Iris pigment epithelial cell (primary cell): ENCODE results near the gene PCDH9.
"Not testable (repeated sequence)": the region's sequence is repeated elsewhere in the genome, so short reads cannot be mapped to it uniquely, and the experiment has no call there.

Experiments
- DNase-seq: peaks from one replicate; pipeline ENCODE4 v3.0.0-alpha.2; 2011; ENCODE audit warnings: low read depth

Gene PCDH9

DNA sequence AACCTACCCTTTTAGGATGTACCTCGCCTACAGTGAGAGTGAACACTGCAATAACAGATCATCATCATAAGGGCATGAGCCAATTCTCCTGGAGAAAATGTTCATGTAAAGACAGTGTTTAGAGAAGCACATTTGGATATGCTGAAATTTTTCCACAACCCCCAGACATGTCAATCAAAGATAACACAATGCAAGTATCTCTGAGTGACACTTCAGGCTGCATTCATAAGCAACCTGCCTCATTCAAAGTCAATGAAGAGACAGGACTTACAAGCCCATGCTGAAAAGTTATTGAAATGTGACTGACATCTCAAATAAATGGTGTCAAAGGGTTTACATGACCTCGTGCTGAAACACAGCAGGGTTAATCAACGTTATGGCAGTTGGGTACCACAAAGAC is 102.0 kb downstream of the PCDH9 start:
- DNase-seq = no peak

DNA sequence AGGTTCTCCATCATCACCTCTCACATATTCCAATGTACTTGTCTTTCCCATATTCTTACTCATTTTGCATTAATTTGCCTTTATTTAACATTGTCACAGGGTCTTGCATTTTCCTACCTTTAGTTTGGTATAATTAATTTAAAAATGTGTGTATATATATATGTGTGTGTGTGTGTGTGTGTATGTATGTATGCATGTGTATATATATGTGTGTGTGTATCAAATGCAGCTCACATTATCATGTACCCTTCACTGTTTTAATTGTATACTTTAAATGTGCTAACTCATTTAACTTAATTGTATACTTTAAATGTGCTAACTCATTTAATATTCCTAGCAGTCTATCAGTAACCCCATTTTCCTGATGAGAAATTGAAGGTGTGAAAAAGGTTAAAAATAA is 104.5 kb downstream of the PCDH9 start:
- DNase-seq = no peak

DNA sequence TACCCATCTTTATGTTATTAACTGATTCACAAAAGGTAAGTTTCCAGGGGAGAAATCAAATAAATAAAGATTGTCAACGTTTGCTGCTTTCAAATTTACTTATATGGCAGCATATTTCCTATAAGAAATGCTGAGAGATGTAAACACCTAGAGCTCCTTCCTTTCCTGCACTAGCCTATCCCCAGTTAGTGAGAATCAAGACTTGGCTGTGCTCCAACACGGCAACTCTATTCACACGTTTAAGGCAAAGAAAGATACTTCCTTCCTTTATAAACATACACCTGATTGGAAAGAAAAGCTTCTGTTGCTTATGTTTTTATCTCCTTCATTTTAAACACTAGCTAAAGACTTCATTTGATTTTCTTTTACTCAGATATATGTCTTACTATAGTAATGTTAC is 107.0 kb downstream of the PCDH9 start:
- DNase-seq = no peak

DNA sequence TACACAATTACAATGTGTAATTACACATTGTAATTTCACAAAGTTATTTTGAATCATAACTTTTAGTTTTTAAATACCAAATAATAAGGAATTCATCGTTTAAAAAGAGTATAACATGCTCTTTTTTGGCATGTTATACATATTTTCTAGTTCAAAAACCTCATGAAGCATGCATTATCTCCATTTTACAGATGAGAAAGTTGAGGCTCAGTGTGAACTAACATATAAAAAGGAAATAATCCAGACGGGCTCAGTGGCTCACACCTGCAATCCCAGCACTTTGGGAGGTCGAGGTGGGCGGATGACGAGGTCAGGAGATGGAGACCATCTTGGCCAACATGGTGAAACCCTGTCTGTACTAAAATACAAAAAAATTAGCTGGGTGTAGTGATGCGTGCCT is 107.9 kb downstream of the PCDH9 start:
- DNase-seq = no peak

DNA sequence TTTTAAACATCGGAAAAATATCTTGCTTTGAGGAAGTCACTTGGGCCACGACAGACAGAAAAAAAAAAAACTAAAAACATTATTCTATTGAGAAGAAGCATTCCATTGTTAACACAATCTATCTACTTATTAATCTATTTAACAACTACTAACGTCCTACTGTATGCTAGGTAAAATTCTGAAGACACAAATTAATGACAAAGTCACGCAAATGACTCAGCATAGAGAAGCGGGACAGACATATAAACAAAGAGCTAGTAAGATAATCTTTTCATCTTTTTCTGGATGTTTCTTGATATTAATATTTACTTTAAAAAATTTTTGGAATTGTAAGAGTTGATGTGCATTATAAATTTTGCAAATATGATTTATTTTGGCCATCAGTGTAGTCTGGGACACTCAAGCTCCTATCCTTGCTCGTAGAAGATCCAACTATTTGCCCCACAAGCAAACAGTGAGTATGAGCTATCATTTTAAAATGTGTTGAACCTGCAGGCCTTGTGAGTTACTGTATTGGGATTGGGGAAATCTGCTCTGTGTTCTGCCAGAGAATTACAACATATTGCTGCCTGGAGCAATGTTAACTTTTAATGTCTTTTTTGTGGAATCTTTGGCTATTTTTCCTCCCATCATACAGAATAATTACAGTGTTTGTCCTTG is 109.1 kb downstream of the PCDH9 start:
- peak; percentile 84 for DNase-seq

DNA sequence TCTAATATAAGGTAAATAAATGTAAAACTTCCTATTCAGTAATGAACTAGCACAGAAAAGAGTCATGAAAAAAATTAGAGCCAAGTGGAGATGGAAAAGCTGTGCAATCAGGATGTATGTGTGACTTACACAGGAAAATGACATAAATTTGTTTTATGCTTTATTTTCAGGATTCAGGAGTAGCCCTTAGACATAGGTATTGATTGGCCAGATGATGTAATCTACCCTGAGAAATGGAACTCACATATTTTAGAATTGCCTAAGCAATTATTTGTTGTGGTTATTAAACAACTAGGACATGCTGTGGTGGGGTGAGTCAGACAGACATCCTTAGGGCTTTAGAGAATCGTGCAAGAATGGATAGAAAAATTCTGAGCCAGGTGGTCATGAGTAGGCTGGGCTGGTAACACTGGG is 110.6 kb downstream of the PCDH9 start:
- peak; percentile 99 for DNase-seq

DNA sequence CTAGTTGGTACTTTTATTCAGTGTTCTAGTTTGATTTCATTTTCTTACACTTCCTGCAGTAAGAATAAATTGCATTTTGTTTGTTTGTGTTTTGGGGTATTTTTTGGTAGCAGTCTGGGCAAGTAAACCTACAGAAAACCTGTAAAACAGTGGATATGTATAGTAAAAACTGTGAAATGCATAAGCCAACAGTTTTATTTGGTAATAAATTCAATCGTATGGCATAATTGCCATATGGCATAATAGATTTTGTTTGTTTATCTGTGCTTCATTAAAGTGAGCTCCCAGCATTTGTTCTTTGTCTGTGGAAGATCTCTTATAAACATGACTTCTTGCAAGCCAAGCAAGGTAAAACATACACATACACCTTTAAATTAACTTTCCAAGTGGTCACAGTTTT is 111.9 kb downstream of the PCDH9 start:
- DNase-seq = no peak

DNA sequence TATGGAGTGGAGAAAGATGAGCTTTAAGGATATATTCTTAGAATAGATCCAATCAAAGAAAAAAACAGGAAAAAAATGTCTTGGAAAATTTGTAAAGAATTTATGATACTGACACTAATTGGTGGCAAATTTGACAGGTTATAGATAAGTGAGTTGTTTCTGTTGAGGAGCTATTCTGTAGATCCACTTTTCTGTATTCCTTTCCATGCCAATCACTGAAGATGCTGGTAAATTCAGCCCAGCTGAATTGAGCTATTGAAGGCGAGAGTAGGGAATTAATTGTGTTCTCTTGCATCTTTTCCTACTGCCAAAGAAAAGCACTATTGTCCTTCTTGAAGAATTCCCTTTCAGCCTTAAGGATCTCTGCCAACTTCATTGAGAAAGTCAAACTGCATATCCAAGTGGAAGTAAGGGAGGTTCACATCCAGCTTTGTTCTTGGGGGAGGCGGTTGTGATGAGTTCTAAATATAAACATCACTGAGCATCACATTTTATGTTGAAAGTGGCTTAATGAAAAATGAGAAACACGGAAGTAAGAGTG is 113.1 kb downstream of the PCDH9 start:
- DNase-seq = no peak

DNA sequence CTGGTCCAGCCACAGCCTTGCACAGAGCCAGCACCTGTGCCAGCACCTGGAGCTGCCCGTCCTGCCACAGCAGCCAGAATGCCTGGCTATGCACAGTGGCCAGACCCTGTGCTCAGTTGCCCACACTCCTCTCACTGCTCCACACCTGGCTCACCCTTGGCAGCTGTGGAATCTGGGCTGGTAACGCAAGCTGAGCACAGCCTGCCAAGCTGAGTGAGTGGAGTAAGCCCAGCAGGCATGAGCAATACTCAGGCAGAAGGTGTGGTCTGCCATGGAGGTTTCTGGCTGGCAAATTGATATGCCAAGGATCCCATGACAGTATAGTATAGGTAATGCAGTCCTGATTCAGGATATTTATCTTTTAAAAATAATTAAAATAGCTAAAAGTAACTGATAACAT is 122.2 kb downstream of the PCDH9 start:
- DNase-seq = no peak

DNA sequence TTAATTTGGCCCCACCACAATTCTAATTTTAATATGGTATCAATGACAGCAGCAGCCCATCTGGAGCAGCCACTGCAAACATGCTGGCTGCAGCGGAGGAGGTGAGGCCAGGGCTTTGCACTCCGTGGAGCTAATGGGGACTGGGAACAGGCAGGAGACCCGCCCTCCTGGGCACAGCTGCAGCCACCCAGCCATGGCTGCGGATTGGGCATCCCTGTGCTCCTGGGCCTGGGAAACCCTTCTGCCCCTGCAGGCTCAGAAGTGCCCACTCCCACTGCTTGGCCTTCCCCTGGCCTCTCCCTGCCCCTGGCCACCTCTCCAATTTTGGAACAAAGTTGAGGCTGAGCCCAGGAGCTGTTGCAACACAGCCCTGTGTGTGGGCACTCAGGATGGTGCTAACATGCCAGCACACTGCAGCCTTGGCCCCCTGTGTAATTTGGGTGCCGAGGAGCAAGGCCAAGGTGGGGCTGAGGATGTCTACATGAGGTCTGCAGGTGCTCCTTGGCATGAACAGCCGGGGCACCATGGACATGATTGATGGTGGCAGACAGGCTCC is 123.6 kb downstream of the PCDH9 start:
- DNase-seq = no peak

DNA sequence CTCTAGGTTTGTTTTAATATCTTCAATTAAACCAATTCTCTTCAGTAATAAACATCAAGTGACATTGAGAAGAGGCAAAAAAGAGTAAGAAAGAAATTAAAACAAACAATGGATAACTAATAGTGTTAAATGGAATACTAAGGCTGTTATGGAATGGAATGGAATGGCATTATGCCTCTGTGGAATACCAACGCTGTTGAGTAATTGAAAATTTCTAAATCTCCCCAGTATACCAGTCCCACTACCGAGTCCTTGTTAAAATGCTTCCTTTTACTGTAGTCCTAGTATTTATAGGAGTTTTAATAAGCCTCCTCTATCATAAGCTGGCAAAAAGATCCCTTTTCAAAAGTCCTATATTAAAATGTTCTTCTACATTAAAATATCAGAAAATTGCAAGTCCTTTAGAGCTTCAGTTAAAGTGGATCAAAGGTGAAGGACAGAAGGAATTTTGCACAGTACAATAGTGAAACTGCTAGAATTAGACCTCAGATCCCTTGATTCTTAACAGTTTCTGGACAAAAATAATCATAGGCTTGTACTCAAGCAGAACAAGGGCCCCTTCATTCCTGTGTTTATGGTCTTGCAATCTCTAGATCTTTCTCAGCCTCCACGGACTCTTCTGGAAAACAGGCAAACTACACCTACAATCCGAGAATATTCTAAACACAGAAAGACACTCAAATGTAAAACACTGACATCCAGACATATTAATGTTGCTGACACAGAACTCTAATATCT is 128.2 kb downstream of the PCDH9 start:
- DNase-seq = peak; percentile 21

DNA sequence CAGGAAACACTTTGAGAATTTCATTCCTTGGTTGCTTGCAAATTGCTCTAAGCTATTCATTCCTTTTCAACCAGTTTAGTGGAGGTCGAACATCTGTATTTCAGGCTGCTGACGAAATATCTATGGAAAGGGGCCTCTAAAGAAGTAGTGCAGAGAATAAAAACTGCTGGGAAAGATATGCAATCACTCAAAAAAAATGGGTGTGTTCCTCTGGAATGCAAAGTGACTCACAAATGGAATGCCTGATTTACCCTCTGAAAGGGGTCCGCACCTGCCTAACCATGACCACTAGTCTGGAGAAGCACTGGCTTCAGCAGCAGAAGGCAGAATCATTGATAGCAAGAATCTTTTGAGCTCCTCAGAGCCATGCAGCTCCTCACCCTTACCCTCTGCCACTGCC is 129.4 kb downstream of the PCDH9 start:
- DNase-seq = peak; percentile 46

DNA sequence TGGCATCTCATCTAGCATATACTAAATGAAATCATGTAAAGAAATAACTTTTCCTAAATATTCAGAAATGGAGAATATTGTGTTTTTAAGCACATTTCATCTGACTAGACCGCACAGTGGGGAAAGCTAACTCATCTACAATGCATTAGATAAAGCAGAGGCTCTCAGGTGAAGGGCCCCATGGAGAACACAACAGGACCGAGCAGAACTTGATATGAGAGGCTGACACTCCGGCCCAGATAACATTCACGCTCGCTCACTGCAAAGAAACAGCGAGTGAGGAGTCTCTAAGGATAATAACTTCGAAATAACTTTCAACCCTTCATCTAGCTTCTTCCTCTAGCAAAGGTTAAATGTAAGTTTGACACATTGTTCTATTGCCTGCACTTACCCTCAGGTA is 130.6 kb downstream of the PCDH9 start:
- no peak for DNase-seq

DNA sequence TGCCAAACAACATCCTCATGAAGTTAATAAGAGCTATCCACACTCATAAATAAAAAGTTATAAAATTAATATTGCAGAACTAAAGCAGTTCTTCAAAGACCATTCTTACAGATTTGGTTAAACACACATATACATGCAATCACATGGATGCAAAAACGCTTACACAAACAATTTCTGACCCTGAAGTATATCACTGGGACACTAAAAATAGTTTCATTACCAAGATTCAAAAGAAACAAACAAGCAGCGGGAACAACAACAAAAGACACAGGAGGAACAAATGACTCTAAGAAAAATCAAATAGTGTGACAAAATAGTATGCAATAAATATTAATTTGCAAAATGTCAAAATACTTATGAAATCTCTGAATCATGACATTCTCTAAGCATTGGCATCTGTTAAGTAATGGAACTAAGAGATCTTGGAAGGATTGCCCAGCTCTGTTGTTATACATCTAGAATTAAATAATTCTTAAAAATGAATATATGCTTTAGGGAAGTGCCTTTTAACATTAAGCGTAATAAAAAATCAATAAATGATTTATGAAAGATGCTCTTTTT is 132.2 kb downstream of the PCDH9 start:
- DNase-seq = no peak

DNA sequence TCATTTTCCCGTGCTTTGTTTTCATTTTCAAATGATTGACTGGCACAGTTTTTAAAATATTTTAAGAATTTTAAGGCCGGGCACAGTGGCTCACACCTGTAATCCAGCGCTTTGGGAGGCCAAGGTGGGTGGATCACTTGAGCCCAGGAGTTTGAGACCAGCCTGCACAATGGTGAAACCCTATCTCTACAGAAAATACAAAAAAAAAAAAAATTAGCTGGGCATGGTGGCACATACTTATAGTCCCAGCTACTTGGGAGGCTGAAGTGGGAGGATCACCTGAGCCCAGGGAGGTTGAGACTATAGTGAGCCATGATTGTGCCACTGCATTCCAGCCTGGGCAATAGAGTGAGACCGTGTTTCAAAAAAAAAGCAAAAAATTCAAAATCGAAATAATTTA is 133.2 kb downstream of the PCDH9 start:
- DNase-seq = not testable (repeated sequence)

DNA sequence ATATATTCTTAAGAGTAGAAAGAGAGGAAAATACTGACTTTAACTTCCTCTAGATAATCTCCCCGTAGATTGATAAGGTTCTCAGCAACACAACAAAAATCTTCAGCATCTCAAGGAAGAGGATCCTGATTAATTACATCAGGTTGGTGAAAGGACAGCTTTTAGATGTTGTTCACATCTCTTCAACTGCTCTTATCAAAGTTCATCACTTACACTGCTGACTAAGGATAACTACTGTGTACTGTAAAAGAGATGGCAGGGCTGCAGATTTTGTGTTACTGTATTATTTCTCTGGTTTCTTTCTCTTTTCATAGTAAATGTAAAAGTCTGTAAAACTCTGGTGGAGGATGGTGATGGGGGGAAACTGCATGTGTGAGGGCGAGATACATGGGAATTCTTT is 133.7 kb downstream of the PCDH9 start:
- no peak for DNase-seq

DNA sequence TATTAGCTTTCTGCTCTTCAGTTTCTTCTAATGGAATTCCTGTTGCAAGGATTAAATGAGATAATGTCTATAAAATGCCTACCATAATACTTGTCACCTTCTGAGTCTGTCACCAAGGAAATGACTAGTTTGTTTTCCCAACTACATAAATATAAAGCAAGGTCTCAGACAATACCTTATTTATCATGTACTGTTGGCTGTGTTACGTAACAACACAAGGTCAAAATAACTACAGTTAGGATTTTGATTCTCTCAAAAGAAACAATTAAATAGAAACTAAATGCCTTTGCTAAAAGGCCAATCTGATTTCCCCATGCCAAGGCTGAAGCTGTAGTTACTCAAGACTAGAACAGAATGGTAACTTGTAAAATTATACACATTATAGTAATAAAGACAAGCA is 134.5 kb downstream of the PCDH9 start:
- DNase-seq = peak; percentile 16

DNA sequence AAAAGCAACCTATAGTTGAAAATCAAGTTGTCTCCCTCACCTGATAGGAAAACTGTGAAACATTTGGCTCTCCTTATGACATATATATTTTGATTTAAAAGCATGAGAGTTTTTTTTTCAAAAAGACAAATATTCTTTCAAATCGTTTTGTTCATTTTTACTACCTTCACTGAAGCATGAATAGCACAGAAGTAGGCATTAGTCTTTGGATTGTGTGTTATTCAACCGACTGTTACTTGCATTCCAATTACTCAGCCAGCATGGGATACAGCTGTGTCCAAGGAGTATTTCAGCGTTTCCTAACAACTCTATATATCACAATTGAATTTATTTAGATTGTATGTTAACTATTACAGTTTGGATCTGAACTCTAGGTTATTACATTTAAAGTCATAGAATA is 135.2 kb downstream of the PCDH9 start:
- DNase-seq = peak; percentile 35

DNA sequence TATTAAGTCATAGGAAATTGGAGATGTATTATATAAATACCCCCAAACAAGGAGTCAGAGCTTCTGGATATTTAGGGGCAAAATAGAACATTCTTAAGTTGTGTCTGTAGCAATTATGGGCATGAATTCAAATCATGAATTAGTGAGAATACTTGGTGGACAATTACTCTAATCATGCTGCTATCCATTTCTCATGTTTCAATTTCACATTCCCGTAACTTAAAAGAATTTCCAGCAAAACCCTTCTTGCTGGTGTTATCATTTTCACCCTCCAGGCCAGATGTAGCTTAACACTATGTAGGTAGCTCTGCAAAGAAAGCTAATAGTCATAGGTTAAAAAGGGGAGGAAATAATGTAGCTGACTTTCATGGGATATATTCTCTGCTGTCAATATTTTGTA is 136.1 kb downstream of the PCDH9 start:
- no peak for DNase-seq

DNA sequence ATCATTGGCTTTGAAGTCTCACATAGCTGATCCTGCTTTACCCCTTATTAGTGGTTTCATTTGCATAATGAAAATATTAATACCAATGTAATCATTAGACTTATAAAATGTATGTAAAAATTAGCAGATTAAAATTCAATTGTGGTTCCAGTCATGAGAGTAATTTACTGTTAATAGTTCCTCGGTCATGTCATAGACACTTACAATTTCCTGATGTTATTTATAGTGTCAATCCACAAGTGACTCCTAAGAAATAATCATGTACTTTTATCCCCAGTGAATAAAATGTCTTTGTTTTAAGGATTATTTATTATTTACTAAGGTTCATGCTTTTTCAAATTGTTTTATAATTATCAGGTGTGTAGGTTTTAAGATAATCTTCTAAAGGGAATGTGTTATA is 138.5 kb downstream of the PCDH9 start:
- DNase-seq = no peak

DNA sequence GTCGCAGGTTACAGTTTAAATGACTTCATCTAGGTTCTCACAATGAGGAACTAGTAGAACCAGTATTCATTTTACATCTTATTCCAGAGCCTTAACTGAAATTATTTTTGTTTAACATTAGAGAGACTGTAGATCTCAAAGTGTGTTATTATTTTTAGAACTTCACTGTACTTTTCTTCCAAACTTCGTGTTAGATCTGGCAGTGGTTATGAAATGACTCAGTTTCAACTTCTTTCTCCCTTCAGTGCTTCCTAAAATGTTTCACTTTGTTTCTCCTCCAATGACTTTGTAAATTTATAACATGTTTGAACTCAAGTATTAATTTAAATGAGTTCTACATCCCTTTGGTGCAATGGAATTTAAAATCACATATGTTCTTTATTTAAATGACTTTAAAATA is 139.3 kb downstream of the PCDH9 start:
- DNase-seq = peak; percentile 16

DNA sequence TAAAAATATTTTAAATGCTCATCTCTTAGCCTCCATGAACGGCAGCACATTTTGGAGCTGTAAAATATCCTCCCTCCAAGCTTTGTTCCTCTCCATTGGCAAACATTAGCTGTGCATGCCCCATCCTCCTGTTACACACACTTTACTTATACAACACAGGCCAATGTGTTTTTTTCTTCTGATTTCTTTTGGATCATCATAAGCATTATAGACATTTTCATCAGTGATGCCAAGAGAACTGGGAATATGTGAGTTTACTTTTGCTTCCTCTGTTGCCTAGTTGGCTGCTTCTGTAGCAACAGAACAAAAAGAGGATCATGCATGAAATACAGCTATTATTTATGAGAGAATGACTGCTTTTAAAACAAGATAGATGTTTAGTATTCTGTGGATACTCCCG is 142.6 kb downstream of the PCDH9 start:
- DNase-seq = no peak

DNA sequence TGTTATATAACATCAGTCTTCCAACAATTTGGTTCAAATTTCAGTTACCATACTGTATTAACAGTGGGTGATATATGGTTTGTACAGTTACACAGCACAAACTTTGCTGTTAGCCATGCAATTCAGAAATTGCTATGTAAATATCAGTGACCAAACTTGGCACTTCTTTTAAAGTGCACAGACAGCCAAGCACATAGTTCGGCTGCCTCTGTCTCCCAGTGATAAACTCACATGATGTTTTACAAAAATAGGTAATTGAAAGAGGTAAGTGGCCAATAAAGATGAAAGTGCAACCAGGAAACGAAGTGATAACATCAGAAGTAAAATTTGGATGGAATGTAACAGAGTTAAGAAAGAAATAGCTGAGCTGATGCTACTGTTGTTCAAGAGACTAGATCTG is 143.9 kb downstream of the PCDH9 start:
- no peak for DNase-seq
